ENCODE results near the gene SLC22A15.

SLC22A15 gene

GRCh38 chr1:115987623-115988022 is 11.3 kb downstream of the SLC22A15 start (continued):
- TF ChIP-seq PATZ1 (CRISPR knock-in tag; IDR thresholded peaks at IDR 0.05; ENCODE audit: borderline replicate concordance) (no peak), CREB5 (CRISPR knock-in tag; IDR thresholded peaks at IDR 0.05; ENCODE audit: low read depth) (no peak)

GRCh38 chr1:115988953-115989352 is 12.6 kb downstream of the SLC22A15 start:
- no peak for TF ChIP-seq CREB5 (CRISPR knock-in tag; IDR thresholded peaks at IDR 0.05; ENCODE audit: low read depth)
- TF ChIP-seq PPARA (CRISPR knock-in tag; IDR thresholded peaks at IDR 0.05; ENCODE audit: borderline replicate concordance) = no peak
- TF ChIP-seq TOX (CRISPR knock-in tag; IDR thresholded peaks at IDR 0.05; ENCODE audit: borderline replicate concordance) = no peak
- no peak for TF ChIP-seq ZNF8 (CRISPR knock-in tag; IDR thresholded peaks at IDR 0.05)
- TF ChIP-seq TSHZ2 (CRISPR knock-in tag; IDR thresholded peaks at IDR 0.05) = no peak
- TF ChIP-seq BACH2 (CRISPR knock-in tag; IDR thresholded peaks at IDR 0.05; ENCODE audit: borderline replicate concordance) = no peak
- no peak for TF ChIP-seq ZFP3 (CRISPR knock-in tag; IDR thresholded peaks at IDR 0.05)
- no peak for TF ChIP-seq TCF4 (CRISPR knock-in tag; IDR thresholded peaks at IDR 0.05; ENCODE audit: borderline replicate concordance)
- no peak for TF ChIP-seq ARNTL (CRISPR knock-in tag; IDR thresholded peaks at IDR 0.05; ENCODE audit: borderline replicate concordance, low read depth)
- no peak for TF ChIP-seq RARB (CRISPR knock-in tag; IDR thresholded peaks at IDR 0.05)
- no peak for TF ChIP-seq GLIS3 (CRISPR knock-in tag; IDR thresholded peaks at IDR 0.05)
- no peak for TF ChIP-seq OSR1 (CRISPR knock-in tag; IDR thresholded peaks at IDR 0.05)
- no peak for TF ChIP-seq ZC3H10 (CRISPR knock-in tag; IDR thresholded peaks at IDR 0.05)
- no peak for TF ChIP-seq ZNF565 (CRISPR knock-in tag; conservative IDR thresholded peaks at IDR 0.05; ENCODE audit: low read depth)
- ATAC-seq = no peak

- ATAC-seq = no peak
- TF ChIP-seq RARB (CRISPR knock-in tag; IDR thresholded peaks at IDR 0.05) = no peak
- no peak for TF ChIP-seq CREB5 (CRISPR knock-in tag; IDR thresholded peaks at IDR 0.05; ENCODE audit: low read depth)
- no peak for TF ChIP-seq ZNF8 (CRISPR knock-in tag; IDR thresholded peaks at IDR 0.05)
- no peak for TF ChIP-seq ZFP3 (CRISPR knock-in tag; IDR thresholded peaks at IDR 0.05)
- TF ChIP-seq ZNF70 (CRISPR knock-in tag; IDR thresholded peaks at IDR 0.05) = no peak
- TF ChIP-seq ARNTL (CRISPR knock-in tag; IDR thresholded peaks at IDR 0.05; ENCODE audit: borderline replicate concordance, low read depth) = no peak
- TF ChIP-seq CSRNP3 (CRISPR knock-in tag; IDR thresholded peaks at IDR 0.05) = no peak
- TF ChIP-seq ZNF565 (CRISPR knock-in tag; conservative IDR thresholded peaks at IDR 0.05; ENCODE audit: low read depth) = no peak
- TF ChIP-seq ESRRG (CRISPR knock-in tag; IDR thresholded peaks at IDR 0.05) = no peak
- no peak for TF ChIP-seq TOX (CRISPR knock-in tag; IDR thresholded peaks at IDR 0.05; ENCODE audit: borderline replicate concordance)
- no peak for TF ChIP-seq PPARA (CRISPR knock-in tag; IDR thresholded peaks at IDR 0.05; ENCODE audit: borderline replicate concordance)
- no peak for TF ChIP-seq TSHZ2 (CRISPR knock-in tag; IDR thresholded peaks at IDR 0.05)
- no peak for TF ChIP-seq SNAI2 (CRISPR knock-in tag; IDR thresholded peaks at IDR 0.05)
- TF ChIP-seq ZC3H10 (CRISPR knock-in tag; IDR thresholded peaks at IDR 0.05) = no peak
- no peak for TF ChIP-seq ZFP30 (CRISPR knock-in tag; IDR thresholded peaks at IDR 0.05)
- TF ChIP-seq POU6F1 (CRISPR knock-in tag; IDR thresholded peaks at IDR 0.05; ENCODE audit: borderline replicate concordance, low read depth) = no peak
These were observed 13.4 kb downstream of the SLC22A15 start for GRCh38 chr1:115989699-115990098.
